HEK293 (cell line): ENCODE measurements around the gene NLK.

Source experiments
- ZBTB8A ChIP-seq: fragments of 450-650 bp; formaldehyde crosslinking; IDR thresholded peaks from 2 replicates; pipeline ENCODE4 v1.5.1; 2016; ENCODE audit warnings: missing biosample characterization, missing genetic modification characterization
- ZNF48 ChIP-seq: fragments of 450-650 bp; formaldehyde crosslinking; IDR thresholded peaks from 2 replicates; pipeline ENCODE4 v1.5.1; 2016; ENCODE audit warnings: missing biosample characterization, missing genetic modification characterization
- TF ChIP-seq, protein P1 (sequence below): fragments of 450-650 bp; formaldehyde crosslinking; IDR thresholded peaks from 2 replicates; pipeline ENCODE4 v1.5.1; 2016; ENCODE audit warnings: missing biosample characterization, missing genetic modification characterization
- TF ChIP-seq, protein P2 (sequence below): fragments of 450-650 bp; formaldehyde crosslinking; conservative IDR thresholded peaks from 2 replicates; pipeline ENCODE4 v1.5.1; 2016; ENCODE audit warnings: low read depth, missing biosample characterization, missing genetic modification characterization

DNA sequence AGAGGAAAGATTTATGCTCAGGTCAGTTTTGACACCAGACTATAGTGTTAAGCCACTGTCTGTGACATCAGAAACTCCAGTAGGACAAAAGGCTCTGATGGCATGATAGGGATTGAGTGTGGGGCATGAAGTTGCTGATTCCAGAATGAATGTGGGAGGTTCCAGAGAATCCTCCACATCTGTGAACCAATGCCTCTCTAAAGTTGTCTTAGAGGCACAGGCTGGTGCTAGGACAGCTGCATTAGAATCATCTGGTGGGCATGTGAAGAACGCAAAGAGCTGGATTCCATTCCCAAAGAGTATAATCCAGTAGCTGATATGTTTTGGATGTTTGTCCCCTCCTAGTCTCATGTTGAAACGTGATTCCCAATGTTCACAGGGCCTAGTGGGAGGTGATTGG lies 32.1 kb upstream of the NLK start:
- TF ChIP-seq, protein P1, sequence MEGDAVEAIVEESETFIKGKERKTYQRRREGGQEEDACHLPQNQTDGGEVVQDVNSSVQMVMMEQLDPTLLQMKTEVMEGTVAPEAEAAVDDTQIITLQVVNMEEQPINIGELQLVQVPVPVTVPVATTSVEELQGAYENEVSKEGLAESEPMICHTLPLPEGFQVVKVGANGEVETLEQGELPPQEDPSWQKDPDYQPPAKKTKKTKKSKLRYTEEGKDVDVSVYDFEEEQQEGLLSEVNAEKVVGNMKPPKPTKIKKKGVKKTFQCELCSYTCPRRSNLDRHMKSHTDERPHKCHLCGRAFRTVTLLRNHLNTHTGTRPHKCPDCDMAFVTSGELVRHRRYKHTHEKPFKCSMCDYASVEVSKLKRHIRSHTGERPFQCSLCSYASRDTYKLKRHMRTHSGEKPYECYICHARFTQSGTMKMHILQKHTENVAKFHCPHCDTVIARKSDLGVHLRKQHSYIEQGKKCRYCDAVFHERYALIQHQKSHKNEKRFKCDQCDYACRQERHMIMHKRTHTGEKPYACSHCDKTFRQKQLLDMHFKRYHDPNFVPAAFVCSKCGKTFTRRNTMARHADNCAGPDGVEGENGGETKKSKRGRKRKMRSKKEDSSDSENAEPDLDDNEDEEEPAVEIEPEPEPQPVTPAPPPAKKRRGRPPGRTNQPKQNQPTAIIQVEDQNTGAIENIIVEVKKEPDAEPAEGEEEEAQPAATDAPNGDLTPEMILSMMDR (tag by site-specific recombination) = no peak
- TF ChIP-seq ZNF48 (no peak), ZBTB8A (no peak)
- TF ChIP-seq, protein P2, sequence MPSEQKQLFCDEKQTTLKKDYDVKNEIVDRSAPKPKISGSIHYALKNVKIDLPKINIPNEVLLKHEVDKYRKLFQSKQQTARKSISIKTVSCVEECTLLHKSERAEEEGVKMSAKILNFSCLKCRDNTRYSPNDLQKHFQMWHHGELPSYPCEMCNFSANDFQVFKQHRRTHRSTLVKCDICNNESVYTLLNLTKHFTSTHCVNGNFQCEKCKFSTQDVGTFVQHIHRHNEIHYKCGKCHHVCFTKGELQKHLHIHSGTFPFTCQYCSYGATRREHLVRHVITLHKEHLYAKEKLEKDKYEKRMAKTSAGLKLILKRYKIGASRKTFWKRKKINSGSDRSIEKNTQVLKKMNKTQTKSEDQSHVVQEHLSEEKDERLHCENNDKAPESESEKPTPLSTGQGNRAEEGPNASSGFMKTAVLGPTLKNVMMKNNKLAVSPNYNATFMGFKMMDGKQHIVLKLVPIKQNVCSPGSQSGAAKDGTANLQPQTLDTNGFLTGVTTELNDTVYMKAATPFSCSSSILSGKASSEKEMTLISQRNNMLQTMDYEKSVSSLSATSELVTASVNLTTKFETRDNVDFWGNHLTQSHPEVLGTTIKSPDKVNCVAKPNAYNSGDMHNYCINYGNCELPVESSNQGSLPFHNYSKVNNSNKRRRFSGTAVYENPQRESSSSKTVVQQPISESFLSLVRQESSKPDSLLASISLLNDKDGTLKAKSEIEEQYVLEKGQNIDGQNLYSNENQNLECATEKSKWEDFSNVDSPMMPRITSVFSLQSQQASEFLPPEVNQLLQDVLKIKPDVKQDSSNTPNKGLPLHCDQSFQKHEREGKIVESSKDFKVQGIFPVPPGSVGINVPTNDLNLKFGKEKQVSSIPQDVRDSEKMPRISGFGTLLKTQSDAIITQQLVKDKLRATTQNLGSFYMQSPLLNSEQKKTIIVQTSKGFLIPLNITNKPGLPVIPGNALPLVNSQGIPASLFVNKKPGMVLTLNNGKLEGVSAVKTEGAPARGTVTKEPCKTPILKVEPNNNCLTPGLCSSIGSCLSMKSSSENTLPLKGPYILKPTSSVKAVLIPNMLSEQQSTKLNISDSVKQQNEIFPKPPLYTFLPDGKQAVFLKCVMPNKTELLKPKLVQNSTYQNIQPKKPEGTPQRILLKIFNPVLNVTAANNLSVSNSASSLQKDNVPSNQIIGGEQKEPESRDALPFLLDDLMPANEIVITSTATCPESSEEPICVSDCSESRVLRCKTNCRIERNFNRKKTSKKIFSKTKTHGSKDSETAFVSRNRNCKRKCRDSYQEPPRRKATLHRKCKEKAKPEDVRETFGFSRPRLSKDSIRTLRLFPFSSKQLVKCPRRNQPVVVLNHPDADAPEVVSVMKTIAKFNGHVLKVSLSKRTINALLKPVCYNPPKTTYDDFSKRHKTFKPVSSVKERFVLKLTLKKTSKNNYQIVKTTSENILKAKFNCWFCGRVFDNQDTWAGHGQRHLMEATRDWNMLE (tag by site-specific recombination) = no peak
